Esophagus muscularis mucosa (tissue), 4 donors: ENCODE data around the gene IQCH.

ENCODE experiments used
- EP300 ChIP-seq: sonication (generic); formaldehyde crosslinking; IDR thresholded peaks from one replicate; pipeline ENCODE4 v1.6.1; 2017; ENCODE audit warnings: antibody characterized with exemption
- POLR2A ChIP-seq: fragments of 450-650 bp; IDR thresholded peaks from one replicate; pipeline ENCODE4 v1.6.1; 2017; ENCODE audit warnings: antibody characterized with exemption, moderate library complexity, mild to moderate bottlenecking, low read depth
- POLR2AphosphoS5 ChIP-seq, 2 donors: sonication (generic); formaldehyde crosslinking; IDR thresholded peaks; one replicate each; pipeline ENCODE4 v1.6.1; 2017; ENCODE audit warnings: antibody characterized with exemption in 2 of 2
- TF ChIP-seq, protein P1 (sequence below), 3 experiments: fragments of 200-600 bp in 2 of 3; fragments of 450-650 bp in 1 of 3; sonication (generic) in 2 of 3; IDR thresholded peaks; one replicate each; pipeline ENCODE4 v1.5.1; 2017 to 2019; ENCODE audit warnings: antibody characterized with exemption in 3 of 3, mild to moderate bottlenecking in 2 of 3, moderate library complexity in 1 of 3

DNA sequence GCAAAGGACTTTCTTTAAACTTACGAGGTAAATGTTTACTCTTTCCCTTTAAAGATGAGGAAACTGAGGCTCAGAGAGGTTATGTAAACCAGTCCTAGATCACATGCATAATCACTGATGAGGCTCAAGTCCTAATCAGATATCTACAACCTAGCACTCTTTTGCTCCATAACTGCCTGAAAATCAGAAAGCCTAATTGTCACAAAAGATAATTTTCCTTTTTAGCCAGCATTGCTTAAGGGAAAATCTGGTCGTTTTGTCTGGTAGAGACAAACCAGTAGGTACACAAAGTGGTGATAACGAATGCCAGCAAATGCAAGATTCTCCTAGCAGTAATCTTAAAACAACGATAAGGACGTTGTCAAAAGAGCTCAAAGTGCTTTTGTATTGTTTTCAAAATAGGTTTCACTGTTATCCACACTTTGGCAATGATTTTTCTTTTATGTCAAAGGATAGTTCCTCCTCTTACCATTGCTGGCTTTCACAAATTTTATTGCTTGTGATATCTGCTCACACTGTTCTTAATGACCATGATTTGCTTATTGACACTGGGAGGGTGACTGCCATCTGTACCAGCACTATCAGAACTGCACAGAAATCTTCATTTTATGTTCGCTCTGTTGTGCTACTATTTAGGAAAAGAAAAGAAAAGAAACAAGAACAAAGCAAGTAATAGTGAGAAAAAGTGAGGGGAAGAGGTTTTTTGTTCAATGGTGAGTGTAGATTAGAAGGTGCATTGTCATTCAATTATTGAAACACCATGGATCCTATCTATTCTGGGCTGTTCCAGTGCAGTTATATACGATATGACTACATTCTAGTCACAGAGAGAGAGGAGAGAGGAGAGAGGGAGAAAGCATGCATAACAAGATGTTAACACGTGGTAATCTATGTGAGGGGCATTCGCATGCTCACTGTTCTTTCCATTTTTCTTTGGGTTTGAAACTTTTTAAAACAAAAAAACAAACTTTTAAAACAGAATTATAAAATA, 13.7 kb downstream of the IQCH start:
- TF ChIP-seq POLR2AphosphoS5 (IDR thresholded peaks at IDR 0.05): no peak
- TF ChIP-seq, protein P1, sequence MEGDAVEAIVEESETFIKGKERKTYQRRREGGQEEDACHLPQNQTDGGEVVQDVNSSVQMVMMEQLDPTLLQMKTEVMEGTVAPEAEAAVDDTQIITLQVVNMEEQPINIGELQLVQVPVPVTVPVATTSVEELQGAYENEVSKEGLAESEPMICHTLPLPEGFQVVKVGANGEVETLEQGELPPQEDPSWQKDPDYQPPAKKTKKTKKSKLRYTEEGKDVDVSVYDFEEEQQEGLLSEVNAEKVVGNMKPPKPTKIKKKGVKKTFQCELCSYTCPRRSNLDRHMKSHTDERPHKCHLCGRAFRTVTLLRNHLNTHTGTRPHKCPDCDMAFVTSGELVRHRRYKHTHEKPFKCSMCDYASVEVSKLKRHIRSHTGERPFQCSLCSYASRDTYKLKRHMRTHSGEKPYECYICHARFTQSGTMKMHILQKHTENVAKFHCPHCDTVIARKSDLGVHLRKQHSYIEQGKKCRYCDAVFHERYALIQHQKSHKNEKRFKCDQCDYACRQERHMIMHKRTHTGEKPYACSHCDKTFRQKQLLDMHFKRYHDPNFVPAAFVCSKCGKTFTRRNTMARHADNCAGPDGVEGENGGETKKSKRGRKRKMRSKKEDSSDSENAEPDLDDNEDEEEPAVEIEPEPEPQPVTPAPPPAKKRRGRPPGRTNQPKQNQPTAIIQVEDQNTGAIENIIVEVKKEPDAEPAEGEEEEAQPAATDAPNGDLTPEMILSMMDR (IDR thresholded peaks at IDR 0.05): no peak
- TF ChIP-seq POLR2A: no peak
- TF ChIP-seq EP300: no peak
